Measurements from ENCODE around the gene EXOC2. TPM values are rescaled to one million over a fixed set of nuclear protein-coding genes. Genes with fewer than 3 reads are reported as not detected.

EXOC2 gene
- total RNA-seq, 1 experiment from 2014 or later = 24.5 TPM

DNA sequence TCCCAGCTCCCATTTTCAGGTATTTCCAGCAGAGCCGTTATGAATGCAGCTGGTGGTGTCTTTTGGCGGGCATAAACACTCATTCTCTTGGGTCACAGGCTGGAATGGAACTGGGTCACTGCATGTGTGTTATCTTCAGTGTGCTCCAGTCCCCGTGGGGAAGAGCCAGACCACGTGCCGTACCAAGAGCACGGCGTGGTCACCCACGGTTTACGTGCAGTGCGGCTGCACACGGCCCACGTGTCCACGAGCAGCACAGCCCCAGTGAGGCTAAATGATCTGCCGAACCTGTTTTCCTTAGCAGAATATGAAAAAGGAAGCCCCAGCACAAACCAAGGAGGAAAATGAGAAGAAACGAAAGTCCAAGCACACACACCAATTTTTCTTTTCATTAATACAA lies 179.9 kb downstream of the EXOC2 start:
- Histone ChIP-seq H3K4me3 (replicated peaks in 1 of 2; ENCODE audit: low read depth in 1 of 2, low read length in 2 of 2) (no peak overlapping the region), H3K9ac (ENCODE audit: low read length) (no peak overlapping the region), H3K9me3 (ENCODE audit: control insufficient read depth in 1 of 2, insufficient read depth in 1 of 2, low read depth in 1 of 2, low read length in 2 of 2) (no peaks in the 10 kb centered on the region), H3K27ac (ENCODE audit: low read depth, low read length) (no peak overlapping the region), H3K79me2 (ENCODE audit: insufficient read depth, low read length) (no peaks in the 10 kb centered on the region), H3K27me3 (ENCODE audit: insufficient read depth, low read length) (no peaks in the 10 kb centered on the region), H3K9me2 (ENCODE audit: insufficient read depth) (no peaks in the 10 kb centered on the region), H2AFZ (ENCODE audit: low read depth, low read length, poor library complexity, severe bottlenecking) (no peak overlapping the region), H3K4me1 (ENCODE audit: control insufficient read depth in 1 of 2, insufficient read depth in 2 of 2, low read length in 2 of 2) (no peaks in the 10 kb centered on the region), H4K20me1 (ENCODE audit: insufficient read depth) (no peaks in the 10 kb centered on the region), H3K36me3 (ENCODE audit: control insufficient read depth in 1 of 2, insufficient read depth in 2 of 2, low read length in 2 of 2) (no peaks in the 10 kb centered on the region), H3K4me2 (ENCODE audit: low read length) (no peak overlapping the region)
- no TSS peak for BruUV-seq (replicated peaks)
- TF ChIP-seq YY1 (IDR thresholded peaks at IDR 0.05; ENCODE audit: extremely low read depth, insufficient replicate concordance, low read depth, low read length) (no peak), RAD21 (IDR thresholded peaks at IDR 0.05; ENCODE audit: low read depth) (no peak), ELF1 (IDR thresholded peaks at IDR 0.05; ENCODE audit: borderline replicate concordance, low read depth) (no peak), FOSL1 (IDR thresholded peaks at IDR 0.05; ENCODE audit: low read depth) (no peak), SRF (IDR thresholded peaks at IDR 0.05; ENCODE audit: low read depth) (no peak), SP1 (IDR thresholded peaks at IDR 0.05; ENCODE audit: low read depth) (no peak), JUND (IDR thresholded peaks at IDR 0.05) (no peak), POLR2AphosphoS5 (IDR thresholded peaks at IDR 0.05; ENCODE audit: low read depth, low read length) (no peak), CEBPB (IDR thresholded peaks at IDR 0.05; ENCODE audit: low read depth) (no peak), ZNF274 (IDR thresholded peaks at IDR 0.05; ENCODE audit: low read depth, low read length) (no peak), EZH2phosphoT487 (IDR thresholded peaks at IDR 0.05; ENCODE audit: borderline replicate concordance) (no peak), POLR2A (IDR thresholded peaks at IDR 0.05; ENCODE audit: borderline replicate concordance, extremely low read depth, insufficient read depth, insufficient read length) (no peak)
- TF ChIP-seq, protein P1, sequence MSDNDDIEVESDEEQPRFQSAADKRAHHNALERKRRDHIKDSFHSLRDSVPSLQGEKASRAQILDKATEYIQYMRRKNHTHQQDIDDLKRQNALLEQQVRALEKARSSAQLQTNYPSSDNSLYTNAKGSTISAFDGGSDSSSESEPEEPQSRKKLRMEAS (IDR thresholded peaks at IDR 0.05) = no peak
- TF ChIP-seq, protein P2, sequence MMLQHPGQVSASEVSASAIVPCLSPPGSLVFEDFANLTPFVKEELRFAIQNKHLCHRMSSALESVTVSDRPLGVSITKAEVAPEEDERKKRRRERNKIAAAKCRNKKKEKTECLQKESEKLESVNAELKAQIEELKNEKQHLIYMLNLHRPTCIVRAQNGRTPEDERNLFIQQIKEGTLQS (IDR thresholded peaks at IDR 0.05) = no peak
- TF ChIP-seq, protein P3, sequence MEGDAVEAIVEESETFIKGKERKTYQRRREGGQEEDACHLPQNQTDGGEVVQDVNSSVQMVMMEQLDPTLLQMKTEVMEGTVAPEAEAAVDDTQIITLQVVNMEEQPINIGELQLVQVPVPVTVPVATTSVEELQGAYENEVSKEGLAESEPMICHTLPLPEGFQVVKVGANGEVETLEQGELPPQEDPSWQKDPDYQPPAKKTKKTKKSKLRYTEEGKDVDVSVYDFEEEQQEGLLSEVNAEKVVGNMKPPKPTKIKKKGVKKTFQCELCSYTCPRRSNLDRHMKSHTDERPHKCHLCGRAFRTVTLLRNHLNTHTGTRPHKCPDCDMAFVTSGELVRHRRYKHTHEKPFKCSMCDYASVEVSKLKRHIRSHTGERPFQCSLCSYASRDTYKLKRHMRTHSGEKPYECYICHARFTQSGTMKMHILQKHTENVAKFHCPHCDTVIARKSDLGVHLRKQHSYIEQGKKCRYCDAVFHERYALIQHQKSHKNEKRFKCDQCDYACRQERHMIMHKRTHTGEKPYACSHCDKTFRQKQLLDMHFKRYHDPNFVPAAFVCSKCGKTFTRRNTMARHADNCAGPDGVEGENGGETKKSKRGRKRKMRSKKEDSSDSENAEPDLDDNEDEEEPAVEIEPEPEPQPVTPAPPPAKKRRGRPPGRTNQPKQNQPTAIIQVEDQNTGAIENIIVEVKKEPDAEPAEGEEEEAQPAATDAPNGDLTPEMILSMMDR (IDR thresholded peaks at IDR 0.05 in 2 of 3, conservative IDR thresholded peaks at IDR 0.05 in 1 of 3; ENCODE audit: borderline replicate concordance in 1 of 3, insufficient read depth in 1 of 3, low read depth in 2 of 3, low read length in 2 of 3) = no peak
- intact Hi-C loops (cut with micrococcal nuclease) = no loop called here
- RAD21 ChIA-PET (ENCODE audit: low non-redundant PET in 1 of 2, low total read pairs in 2 of 2, uncharacterized antibody in 2 of 2, unreplicated experiment in 2 of 2) = no interaction called here
- DNase-seq (ENCODE audit: low read depth, low spot score) = no peak
- CTCF ChIA-PET = no interaction called here
- ATAC-seq = no peak
- POLR2A ChIA-PET = no interaction called here

Data from HCT116 (cell line).